K562 (cell line): ENCODE data around the gene FANK1.

Experiments used
- CTCF ChIP-seq, 3 experiments: IDR thresholded peaks in 2 of 3; conservative IDR thresholded peaks in 1 of 3; 2 replicates each; pipeline ENCODE4 v1.5.1; 2011 to 2012; ENCODE audit warnings: low read length in 3 of 3, mild to moderate bottlenecking in 3 of 3, control low read depth in 2 of 3, improper control_type of control experiment in 1 of 3, inconsistent platforms in 1 of 3, low read depth in 1 of 3, mixed read lengths in 1 of 3, moderate library complexity in 1 of 3; ENCODE audit not compliant: insufficient read depth in 2 of 3
- EP300 ChIP-seq: IDR thresholded peaks from 2 replicates; pipeline ENCODE4 v1.6.1; 2012; ENCODE audit warnings: low read length, improper control_type of control experiment
- FOXA1 ChIP-seq: fragments of 450-650 bp; IDR thresholded peaks from 2 replicates; pipeline ENCODE4 v1.6.1; 2016; ENCODE audit warnings: mild to moderate bottlenecking, borderline replicate concordance
- HINFP ChIP-seq: fragments of 450-650 bp; conservative IDR thresholded peaks from 2 replicates; pipeline ENCODE4 v1.6.1; 2016; ENCODE audit warnings: missing genetic modification characterization, low read depth, mild to moderate bottlenecking, control low read depth, missing compliant biosample characterization
- JUND ChIP-seq, 2 experiments: IDR thresholded peaks; 2 replicates in 1 of 2; 3 replicates in 1 of 2; pipeline ENCODE4 v1.6.1; 2011; ENCODE audit warnings: borderline replicate concordance in 2 of 2, low read depth in 2 of 2, low read length in 2 of 2, improper control_type of control experiment in 1 of 2, missing biosample characterization in 1 of 2, missing genetic modification characterization in 1 of 2, missing genetic modification reagents in 1 of 2
- NKRF ChIP-seq: fragments of 450-650 bp; IDR thresholded peaks from 2 replicates; pipeline ENCODE4 v1.6.1; 2016; ENCODE audit warnings: borderline replicate concordance
- RAD21 ChIP-seq, 2 experiments: fragments of 250-450 bp in 1 of 2; fragments of 450-650 bp in 1 of 2; sonication (Bioruptor Pico) in 1 of 2; formaldehyde crosslinking in 1 of 2; IDR thresholded peaks in 1 of 2; conservative IDR thresholded peaks in 1 of 2; 2 replicates each; pipeline versions ENCODE4 v1.4.0 to v1.8.0; 2020 to 2022; ENCODE audit warnings: mild to moderate bottlenecking in 2 of 2, moderate library complexity in 1 of 2
- SMARCC2 ChIP-seq: fragments of 450-650 bp; IDR thresholded peaks from 2 replicates; pipeline ENCODE4 v1.6.1; 2017; ENCODE audit warnings: antibody characterized with exemption, moderate library complexity, mild to moderate bottlenecking, low read depth
- TBL1XR1 ChIP-seq, 2 experiments: IDR thresholded peaks; 2 replicates each; pipeline ENCODE4 v1.6.1; 2012; ENCODE audit warnings: improper control_type of control experiment in 2 of 2, low read length in 2 of 2, mild to moderate bottlenecking in 1 of 2
- THRA ChIP-seq: fragments of 450-650 bp; IDR thresholded peaks from 2 replicates; pipeline ENCODE4 v1.6.1; 2017; ENCODE audit warnings: mild to moderate bottlenecking, moderate library complexity
- ZNF143 ChIP-seq: sonication (generic); formaldehyde crosslinking; IDR thresholded peaks from 2 replicates; pipeline ENCODE4 v1.9.0; 2022; ENCODE audit warnings: mild to moderate bottlenecking, missing genetic modification reagents
- ZNF277 ChIP-seq: fragments of 250-450 bp; sonication (Bioruptor Pico); IDR thresholded peaks from 2 replicates; pipeline ENCODE4 v1.8.0; 2022; ENCODE audit warnings: inconsistent platforms, mild to moderate bottlenecking, moderate library complexity, borderline replicate concordance
- ZNF280A ChIP-seq: fragments of 450-650 bp; IDR thresholded peaks from 2 replicates; pipeline ENCODE4 v1.6.1; 2018; ENCODE audit warnings: mild to moderate bottlenecking, low read depth; ENCODE audit not compliant: partially characterized antibody
- ZNF408 ChIP-seq: fragments of 250-450 bp; sonication (Bioruptor Pico); IDR thresholded peaks from 2 replicates; pipeline ENCODE4 v1.4.0; 2020; ENCODE audit warnings: low read depth, mild to moderate bottlenecking, moderate library complexity

GRCh38 chr10:126042354-126042753 lies 146.0 kb downstream of the FANK1 start:
- TF ChIP-seq RAD21 (CRISPR knock-in tag; conservative IDR thresholded peaks at IDR 0.05 in 1 of 2, IDR thresholded peaks at IDR 0.05 in 1 of 2) (no peak), EP300 (no peak), CTCF (IDR thresholded peaks at IDR 0.05 in 2 of 3, conservative IDR thresholded peaks at IDR 0.05 in 1 of 3; ENCODE audit: insufficient read depth in 2 of 3, low read depth in 1 of 3, low read length in 3 of 3) (no peak), ZNF280A (no peak), ZNF408 (CRISPR knock-in tag) (no peak), HINFP (tag) (no peak), JUND (IDR thresholded peaks at IDR 0.05; ENCODE audit: borderline replicate concordance, low read depth, low read length) (no peak), JUND (tag; IDR thresholded peaks at IDR 0.05; ENCODE audit: borderline replicate concordance, low read depth, low read length) (no peak), FOXA1 (no peak), TBL1XR1 (IDR thresholded peaks at IDR 0.05; ENCODE audit: low read length in 2 of 2) (no peak), ZNF277 (CRISPR knock-in tag) (no peak), ZNF143 (no peak), THRA (no peak), SMARCC2 (no peak), NKRF (no peak)
